Astrocyte of the hippocampus (primary cell): ENCODE results near the gene TDRD9.

ENCODE experiments used
- DNase-seq: peaks from one replicate; pipeline ENCODE4 v3.0.0; 2011; ENCODE audit warnings: low read depth, low spot score

TDRD9 gene

DNA sequence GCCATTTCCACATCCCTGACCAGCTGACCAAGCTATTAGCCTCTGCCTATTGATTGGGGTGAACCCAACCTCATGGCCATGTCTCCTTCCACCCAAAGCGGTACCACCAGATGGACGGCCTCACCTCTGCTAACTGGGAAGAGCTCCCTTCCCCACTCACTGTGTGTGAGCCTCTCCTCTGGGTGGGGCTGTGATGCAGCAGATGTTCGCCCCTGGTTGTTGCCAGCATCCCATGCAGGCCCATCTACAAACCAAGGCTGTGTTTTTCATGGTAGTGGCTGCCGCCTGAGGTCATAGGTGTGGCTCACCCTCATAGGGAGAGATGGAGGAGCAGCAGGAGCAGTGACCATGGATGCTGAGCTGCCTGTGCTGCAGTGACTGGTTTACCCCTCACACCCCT lies 61.7 kb downstream of the TDRD9 start:
- DNase-seq = no peak

DNA sequence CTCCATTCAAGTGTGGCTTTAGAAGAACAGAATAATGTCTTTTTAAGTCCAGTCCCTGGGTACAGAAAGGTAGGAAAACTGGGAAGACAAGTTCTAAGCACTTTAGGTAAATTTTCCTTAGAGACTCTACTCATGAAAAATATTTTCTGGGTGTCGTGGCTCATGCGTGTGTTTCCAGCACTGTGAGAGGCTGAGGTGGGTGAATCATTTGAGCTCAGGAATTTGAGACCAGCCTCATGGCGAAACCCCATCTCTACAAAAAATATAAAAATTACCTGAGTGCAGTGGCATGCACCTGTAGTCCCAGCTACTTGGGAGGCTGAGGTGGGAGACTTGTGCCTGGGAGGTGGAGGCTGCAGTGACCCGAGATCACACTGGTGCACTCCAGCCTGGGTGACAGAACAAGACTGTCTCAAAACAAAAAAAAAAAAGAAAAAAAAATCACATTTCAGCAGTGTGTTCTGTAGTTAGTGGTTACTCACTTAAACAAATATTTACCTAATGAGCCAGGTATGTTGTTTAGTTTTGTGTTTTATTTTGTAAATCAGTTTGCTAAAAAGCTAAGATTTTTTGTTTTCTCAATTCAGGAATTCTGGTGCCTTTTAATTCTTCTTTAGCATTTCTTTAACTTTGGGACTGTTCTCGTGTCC lies 66.4 kb downstream of the TDRD9 start:
- DNase-seq = peak; percentile 2

DNA sequence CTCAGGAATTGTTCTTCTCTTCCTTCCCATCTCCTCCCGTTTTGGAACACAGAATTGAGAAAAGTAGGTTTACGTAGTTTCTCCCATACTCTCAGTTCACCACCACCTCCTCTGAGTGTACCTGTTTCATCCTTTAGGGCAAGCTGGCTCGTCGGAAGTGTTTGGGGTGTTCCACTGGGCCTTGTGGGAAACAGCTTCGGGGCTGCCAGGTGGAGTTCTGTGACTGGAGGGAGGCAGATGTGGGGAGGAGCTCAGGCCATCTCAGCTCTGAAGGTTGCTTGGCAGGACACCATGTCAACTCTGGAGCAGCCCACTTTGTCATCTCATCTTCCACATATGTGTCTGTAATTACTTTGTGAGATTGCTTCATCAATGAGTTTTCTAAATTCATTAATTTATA lies 67.6 kb downstream of the TDRD9 start:
- DNase-seq = no peak

DNA sequence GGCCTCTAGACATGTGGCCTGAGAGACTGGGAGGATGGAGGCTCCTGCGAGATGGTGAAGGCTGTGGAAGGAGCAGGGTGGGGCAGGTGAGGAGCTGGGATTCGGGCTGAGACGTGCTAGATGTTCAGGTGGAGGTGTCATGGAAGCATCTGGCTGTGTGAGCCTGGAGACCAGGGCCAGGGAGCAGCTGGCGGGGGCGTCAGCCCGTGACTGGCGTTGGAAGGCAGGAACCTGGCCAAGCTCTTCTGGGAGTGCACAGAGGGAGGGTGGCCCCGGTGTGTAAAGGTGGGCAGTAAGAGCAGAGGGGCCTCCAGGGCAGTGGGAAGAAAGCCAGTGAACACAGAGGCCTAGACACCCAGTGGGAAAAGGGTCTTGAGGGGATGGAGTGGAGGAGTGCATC lies 69.1 kb downstream of the TDRD9 start:
- DNase-seq = no peak

DNA sequence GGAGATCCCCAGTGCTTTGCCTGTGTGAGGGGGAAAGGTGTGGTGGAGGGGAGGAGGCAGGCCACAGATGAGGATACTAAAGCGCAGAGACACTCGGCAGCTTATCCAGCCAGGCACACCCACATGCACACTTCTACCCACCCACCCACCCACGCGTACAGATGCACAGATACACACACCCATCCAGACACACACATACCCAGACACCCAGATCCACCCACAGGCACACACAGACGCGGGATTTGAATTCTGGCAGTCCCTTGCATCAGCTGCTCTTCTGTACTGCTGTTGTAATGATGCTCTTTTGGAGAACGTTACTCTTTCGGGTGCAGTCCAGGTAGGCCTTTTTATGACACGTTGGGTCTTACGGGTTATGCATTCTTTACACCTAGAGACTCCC lies 69.8 kb downstream of the TDRD9 start:
- DNase-seq = no peak

DNA sequence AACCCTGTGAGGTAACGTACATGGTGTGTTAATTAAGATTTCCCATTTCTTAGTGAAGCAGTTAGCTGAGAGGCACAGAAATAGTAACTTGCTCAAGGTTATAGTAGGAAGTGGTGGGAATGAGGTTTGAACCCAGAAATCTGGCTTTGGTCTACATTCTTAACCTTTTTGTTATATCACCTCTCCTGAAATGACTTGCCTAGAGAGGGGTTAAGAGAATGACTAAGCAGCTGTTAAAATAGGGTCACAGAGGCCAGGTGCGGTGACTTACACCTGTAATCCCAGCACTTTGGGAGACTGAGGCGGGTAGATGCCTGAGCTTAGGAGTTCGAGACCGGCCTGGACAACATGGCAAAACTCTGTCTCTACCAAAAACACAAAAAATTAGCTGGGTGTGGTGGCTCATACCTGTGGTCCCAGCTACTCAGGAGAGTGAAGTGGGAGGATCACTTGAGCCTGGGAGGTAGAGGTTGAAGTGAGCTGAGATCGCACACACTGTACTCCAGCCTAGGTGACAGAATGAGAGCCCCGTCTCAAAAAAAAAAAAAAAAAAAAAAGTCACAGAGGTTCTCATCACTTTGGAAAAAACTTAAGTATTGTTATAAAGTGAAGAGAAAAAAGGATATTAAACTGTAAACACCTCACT lies 71.7 kb downstream of the TDRD9 start:
- DNase-seq = no peak

DNA sequence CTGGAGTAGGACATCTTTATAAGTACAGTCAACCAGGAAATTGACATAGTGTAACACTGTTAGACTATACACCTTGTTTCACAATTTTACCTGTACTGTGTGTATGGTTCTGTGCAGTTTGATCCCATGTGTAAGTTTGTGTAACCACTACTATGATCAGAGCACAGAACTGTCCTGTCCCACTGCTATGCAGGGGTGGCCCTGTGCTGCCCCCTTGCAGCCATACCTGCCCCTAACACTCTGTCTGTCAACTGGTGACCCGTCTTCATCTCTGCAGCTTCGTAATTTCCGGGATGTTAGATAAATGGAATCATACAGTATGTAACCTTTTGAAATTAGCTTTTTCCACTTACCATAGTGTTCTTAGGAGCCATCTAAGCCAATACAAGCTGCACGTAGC lies 72.7 kb downstream of the TDRD9 start:
- DNase-seq = peak; percentile 2

DNA sequence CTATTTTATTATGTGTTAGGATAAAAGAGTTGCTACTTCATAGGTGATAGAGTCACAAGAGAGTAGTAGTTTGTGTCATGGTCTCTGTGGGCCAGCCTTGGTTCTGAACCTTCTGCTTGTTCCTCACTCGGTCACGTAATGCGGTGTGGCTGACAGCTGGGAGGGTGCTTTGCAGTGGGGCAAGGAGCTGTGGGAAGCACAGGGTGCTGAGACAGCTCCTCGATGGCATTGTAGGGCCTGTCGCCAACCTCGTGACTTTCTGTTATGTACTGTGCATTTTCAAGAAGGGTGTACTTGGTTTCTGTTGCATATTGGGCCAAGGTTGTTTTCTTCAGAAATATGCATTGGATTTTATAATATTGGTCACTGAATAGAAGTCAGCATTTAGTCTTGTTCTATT lies 75.4 kb downstream of the TDRD9 start:
- no peak for DNase-seq

DNA sequence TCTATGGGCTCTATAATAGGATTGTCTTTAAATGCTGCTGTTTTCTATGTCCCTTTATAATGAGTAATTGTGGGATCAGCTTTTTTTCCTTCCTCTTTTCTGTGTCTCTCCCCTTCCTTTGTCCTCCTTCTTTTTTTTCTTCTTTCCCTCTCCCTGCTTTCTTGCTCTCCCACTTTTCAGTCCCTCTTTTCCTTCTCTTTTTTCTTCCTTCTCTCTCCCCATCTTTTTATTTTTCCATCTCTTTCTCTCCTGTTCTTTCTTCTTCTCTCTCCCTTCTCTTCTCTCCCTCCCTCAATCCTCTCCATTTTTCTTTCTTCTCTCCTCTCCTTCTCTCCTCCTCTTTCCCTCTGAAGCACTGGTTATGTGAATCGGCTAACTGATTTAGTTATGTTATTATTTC lies 76.6 kb downstream of the TDRD9 start:
- no peak for DNase-seq

DNA sequence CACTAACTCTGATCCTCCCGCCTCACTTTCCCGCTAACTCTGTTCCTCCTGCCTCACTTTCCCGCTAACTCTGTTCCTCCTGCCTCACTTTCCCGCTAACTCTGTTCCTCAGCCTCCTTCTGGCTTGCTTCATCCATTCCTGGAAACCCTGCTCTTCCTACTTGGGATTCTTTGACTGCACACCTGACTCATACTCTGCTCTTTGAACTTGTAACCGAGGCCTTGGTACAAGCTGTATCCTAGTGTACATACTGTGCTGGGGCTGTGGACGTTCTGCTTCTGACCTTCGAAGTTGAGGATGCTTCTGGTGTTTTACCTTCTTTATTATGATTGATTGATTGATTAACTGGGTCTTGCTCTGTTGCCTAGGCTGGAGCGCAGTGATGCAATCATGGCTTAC lies 77.2 kb downstream of the TDRD9 start:
- no peak for DNase-seq

DNA sequence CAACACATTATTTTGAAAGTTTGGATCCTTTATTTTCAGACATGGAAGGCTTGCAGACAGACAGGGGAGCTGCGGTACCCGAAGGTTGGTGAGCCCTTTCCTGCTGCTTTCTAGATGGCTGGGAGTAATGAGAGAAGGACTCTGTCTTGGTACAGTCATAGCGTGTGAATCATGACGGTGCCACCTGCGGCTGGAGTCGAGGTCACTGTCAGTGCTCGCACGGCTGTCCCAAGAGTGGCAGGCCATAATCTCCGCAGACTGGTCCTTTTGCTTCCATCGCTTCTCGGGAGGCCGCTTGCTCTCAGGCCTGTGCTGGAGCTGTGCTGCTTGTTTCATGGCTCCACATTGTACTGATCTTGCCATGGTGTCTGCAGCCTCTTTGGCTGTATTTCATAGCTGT lies 78.9 kb downstream of the TDRD9 start:
- no peak for DNase-seq

DNA sequence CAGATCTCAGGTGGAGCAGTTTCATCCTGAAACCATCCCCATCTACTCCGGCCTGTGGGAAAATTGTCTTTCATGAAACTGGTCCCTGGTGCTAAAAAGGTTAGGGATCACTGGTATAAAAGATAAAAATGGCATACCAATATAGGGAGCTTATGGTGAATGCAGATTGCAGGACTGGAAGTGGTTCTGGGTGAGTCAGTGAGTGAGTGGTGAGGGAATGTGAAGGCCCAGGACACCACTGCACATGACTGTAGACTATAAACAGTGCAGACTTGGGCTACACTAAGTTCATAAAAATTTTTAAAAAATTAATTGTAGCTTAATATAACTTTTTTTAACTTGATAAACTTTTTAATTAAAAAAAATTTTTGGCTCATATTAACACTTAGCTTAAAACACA lies 81.0 kb downstream of the TDRD9 start:
- DNase-seq = no peak

DNA sequence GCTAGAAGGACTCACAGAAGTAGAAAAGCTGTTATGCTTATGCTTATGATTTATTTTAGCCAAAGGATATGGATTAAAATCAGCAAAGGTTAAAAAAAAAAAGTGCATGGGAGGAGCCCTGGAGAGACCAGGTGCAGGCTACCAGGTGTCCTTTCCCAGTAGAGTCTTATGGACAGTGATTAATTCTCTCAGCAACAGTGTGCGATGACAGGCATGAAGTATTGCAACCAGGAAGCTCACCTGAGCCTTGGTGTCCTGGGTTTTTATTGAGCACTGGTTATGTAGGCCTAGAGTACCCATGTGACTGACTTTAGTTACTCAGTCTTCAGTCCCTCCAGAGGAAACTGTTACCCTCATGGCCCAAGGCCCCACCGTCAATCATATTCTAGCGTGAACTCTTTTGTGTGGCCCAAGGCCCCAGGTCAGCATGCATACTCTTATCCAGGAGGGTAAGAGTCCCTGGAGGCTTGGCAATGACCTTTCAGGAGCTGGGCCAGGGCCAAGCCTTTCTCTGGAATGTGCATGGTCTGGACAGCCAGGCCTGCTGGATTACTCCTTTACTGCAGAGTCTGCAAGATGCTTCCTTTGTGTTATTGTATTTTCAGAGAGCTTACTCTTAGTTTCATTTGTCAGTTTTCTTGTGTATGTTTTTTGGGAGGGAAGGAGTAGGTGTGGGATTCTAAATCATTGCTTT lies 83.7 kb downstream of the TDRD9 start:
- DNase-seq = no peak

DNA sequence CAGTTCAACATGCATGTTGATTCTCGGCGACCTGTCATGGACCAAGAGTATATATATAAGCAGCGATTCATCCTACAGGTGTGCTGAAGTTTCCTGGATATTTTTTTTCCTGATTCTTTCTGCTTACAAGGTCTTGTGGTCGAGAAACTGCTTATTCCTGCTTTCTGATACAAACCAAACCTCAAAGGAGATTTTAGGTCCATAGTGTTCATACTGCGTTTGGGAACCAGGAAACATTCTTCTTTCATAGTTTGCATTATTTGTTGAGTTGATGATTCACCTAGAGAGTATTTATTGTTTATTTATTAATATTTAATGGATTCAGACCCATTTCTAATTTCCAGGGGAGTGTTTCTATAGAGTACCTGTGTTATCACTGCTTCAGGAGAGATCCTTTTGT lies 86.5 kb downstream of the TDRD9 start:
- no peak for DNase-seq

DNA sequence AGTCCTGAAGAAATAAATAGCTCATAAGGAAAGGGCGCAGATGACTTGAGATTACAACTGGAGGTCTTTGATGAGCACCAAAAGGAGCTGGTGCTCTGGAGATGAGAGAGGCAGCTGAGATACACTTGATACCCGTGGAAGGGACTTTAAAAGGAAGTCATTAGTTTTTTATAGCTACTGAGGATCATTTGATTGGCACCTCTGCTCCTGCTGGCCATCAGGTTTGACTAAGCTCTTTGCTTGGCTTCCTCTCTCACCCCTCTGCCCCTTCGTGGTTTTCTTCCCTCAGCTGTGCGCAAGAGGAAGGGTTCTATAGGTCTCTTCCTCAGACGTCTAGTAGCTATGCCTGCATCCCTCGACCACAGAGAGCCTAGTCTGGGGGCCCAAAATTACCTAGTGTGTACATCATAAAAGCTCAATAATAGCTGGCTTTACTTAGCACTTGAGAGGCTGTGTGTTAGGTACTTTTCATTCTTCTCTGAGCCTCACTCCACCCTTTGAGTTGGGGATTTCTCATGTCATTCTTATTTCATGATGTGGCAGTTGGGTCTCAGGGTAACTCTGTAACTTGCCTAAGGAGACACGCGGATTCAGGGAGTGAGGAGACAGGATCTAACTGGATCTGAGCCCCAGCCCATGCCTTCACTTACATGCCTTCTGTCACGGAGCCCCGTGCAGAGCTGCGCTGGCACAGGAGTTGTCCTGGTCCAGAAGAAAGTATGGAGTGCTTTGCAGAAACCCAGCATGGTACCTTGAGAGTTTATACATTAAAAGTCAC lies 88.8 kb downstream of the TDRD9 start:
- DNase-seq = no peak

DNA sequence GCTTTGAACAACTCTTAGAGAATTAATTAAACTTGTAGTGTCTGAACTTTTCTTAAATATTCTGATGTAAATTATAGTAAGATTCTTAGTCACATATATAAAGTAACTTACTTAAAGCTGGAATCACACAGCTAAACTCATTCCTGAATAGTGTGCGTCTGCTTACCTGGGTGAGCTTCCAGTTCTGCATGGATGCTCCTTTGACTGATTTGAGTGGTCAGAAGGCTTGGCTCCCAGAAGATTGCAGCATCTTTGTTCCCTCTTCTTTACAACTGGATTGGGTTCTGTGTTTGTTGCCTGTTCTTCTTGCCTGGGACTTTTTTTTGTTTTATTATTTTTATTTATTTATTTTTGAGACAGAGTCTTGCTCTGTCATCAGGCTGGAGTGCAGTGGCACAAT lies 90.8 kb downstream of the TDRD9 start:
- DNase-seq = no peak

DNA sequence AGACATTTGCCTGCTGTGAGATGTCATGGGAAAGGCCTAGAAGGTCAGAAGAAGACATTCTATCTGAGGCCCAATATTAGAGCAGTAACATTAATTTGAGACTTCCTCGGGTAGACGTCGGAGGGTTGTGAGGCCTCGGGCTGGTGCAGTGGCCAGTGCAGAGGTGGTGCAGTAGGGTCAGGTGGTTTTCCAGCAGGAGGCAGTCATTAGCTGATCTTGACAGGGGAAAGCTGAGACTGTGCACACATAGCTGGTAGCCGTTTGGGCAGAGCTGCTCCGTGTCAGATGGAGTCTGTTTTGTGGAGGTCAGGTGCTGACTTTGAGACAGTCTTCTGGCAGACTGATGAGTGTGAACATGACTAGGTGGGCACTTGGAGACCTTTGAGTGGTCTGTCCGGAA lies 91.5 kb downstream of the TDRD9 start:
- no peak for DNase-seq

DNA sequence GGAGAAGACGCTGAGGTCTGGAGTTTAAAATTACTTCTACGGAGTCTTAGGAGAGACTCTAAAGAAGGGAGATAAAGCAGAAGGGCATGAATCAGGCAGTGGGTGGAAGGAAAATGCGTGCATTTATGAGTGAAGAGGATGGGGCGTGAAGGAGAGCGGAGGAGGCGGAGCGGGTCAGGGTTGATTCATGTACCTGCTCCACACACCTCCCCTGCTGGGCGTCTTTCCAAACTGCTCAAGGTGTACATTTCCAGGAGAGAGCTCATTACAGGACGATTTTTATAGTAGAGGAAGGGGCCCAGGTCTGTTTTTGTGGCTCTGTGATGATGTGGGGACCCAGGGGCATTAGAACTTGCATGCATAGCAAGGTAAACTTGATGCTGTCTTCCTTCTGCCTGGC lies 92.2 kb downstream of the TDRD9 start:
- DNase-seq = no peak

DNA sequence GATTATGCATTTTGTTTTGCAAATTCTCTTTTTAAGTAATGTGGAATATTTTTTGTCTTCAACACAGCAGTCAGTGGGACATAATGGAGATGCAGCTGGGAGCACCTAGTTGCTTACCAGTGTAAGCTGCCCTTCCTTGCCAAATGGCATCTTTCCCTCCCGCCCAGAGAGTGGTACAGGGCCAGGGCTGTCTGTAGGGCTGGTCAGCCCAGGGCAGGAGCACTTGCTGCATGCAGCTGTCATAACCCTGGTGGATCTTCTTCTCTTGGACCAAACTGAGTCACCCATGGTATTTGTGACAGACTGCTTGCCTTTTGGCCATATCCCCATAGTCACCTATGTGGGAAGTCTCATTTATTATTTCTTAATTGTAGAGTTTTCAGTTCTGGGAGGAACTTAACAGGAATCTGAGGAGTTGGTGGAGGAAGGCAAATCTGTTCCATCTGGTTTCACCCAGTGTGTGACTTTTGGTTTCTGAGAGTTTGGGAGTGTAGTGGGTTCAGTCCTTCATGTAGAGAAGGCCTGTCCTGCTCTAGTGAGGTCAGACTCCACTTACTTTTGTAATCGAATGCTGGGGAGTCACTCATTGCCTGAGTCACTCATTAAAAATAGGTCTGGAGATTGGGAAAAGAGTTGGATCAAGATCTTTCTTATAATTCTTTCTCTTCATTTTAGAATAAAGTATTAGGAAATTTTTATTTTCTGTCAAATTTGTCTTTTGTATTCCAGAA lies 95.2 kb downstream of the TDRD9 start:
- no peak for DNase-seq

DNA sequence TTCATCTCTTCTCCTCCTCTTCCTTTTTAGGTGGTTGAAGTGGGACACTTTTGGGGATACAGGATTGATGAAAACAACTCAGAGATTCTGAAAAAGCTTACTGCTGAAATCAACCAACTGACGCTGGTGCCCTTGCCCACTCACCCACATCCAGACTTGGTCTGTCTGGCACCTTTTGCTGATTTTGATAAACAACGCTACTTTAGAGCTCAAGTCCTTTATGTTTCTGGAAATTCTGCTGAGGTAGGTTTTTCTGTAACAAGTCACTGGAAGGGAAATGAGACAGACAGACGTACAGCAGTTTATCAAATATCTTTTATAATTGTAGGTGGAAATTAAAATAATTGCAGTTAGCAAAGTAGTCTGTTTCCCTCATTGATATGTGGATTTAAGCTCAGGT lies 97.3 kb downstream of the TDRD9 start:
- no peak for DNase-seq

DNA sequence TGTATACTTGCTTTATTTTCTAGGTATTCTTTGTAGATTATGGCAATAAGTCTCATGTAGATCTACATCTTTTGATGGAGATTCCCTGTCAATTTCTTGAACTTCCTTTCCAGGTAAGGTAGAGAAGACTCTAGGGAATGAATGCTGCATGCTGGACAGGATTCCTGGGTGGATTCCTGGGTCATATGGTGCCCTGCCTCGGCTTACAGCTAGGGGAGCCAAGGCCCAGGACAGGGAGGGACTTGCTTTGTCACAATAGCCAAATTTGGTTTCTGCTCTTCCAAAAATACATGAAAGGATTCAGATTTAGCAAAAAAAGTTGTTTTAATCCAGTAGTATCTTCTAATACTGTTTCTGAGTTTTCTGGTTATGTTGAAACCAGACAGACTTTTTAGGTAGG lies 97.8 kb downstream of the TDRD9 start:
- DNase-seq = no peak

DNA sequence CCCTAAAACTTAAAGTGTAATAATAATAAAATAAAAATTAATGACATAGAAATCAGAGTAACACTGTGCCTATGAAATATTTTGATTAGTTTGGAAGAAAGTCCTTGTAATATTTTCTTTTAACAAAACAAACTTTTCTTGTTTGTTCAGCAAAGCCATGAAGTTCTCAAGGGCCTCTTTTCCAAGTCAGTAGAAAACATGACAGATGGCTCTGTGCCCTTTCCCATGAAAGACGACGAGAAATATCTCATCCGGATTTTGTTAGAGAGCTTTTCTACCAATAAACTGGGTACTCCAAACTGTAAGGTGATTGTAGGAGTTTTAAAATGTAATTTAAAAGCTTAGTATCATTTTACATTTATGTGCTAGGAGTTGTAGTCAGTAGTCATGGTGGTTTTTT lies 102.7 kb downstream of the TDRD9 start:
- no peak for DNase-seq
